Measurements from ENCODE around the gene TMEM116.
"Not testable (repeated sequence)": the region's sequence is repeated elsewhere in the genome, so short reads cannot be mapped to it uniquely, and the experiment has no call there.

TMEM116 gene

DNA sequence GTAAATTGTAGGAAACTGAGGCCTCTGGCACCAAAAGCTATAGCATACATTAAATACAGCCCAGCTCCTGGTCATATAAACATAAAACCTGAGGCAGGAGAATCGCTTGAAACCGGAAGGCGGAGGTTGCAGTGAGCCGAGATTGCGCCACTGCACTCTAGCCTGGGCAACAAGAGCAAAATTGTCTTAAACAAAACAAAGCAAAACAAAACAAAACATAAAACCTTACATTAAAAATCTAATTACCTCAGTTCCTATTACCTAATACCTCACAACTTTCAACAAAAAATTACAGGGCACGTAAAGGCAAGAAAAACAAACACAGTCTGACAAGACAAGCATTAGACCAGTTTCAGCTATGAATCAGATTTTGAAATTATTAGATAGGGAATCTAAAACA is 36.7 kb downstream of the TMEM116 start:
- no peak for DNase-seq (ENCODE audit: low read depth)

DNA sequence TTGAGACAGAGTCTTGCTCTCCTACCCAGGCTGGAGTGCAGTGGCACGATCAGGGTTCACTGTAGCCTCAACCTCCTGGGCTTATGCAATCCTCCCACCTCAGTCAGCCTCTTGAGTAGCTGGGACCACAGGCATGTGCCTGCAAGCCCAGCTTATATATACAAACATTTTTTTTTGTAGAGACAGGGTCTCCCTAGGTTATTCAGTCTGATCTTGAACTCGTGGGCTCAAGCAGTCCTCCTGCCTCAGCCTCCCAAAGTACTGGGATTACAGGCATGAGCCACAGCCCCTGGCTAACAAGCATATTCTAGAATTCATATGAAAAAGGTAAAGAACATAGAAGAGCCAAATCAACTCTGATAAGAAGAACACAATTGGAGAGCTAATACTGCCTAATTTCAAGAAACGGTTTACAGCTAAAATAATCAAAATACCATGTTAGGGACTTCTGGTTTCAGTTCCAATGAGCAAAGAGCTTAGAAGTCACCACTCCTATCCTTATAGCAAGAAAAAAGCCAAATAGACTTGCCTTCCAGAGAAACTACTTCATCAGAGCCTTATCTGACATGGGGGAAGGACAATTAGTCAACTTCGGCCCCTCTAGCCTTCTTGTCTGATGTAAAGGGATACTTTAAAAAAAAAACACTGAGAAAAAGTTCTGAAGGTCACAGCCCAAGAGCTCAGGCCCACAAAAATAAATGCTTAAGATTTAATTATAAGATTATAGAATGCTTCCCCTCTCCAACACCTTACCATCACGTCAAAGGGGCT is 37.6 kb downstream of the TMEM116 start:
- no peak for DNase-seq (ENCODE audit: low read depth)

DNA sequence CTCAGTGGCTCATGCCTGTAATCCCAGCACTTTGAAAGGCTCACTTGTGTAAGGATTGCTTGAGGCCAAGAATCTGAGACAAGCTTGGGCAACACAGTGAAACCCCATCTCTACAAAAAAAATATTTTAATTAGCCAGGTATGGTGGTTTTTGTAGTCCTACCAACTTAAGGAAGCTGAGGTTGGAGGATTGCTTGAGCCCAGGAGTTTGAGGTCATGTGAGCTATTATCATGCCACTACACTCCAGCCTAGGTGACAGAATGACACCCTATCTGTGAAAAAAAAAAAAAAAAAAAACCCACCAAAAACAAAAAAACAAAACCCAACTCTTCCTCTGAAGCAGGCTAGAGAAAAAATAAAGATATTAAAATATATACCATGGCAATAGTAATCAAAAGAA is 41.2 kb downstream of the TMEM116 start:
- DNase-seq (ENCODE audit: low read depth), result no peak

DNA sequence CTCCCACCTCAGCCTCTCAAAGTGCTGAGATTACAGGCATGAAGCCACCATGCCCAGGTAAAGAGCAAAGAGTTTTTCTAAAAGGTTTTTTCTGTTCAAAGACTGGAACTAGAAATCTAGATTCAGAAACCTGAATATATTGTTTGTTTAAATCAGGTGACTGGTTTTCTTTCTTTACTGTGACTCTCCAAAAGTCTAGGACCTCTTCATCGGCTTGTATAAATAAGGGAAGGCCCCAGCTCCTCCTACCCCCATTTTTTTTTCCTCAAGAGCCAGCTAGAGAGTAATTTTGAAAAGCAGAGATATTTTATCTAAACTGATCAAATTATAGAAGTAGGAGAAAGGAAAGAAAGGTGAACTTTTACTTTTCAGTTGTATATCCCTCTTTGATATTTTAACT is 48.0 kb downstream of the TMEM116 start:
- DNase-seq (ENCODE audit: low read depth), result no peak

DNA sequence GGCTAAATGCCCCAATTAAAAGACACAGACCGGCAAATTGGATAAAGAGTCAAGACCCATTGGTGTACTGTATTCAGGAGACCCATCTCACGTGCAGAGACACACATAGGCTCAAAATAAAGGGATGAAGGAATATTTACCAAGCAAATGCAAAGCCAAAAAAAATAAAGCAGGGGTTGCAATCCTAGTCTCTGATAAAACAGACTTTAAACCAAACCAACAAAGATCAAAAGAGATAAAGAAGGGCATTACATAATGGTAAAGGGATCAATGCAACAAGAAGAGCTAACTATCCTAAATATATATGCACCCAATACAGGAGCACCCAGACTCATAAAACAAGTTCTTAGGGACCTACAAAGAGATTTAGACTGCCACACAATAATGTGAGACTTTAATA is 53.4 kb downstream of the TMEM116 start:
- DNase-seq (ENCODE audit: low read depth), result not testable (repeated sequence)

DNA sequence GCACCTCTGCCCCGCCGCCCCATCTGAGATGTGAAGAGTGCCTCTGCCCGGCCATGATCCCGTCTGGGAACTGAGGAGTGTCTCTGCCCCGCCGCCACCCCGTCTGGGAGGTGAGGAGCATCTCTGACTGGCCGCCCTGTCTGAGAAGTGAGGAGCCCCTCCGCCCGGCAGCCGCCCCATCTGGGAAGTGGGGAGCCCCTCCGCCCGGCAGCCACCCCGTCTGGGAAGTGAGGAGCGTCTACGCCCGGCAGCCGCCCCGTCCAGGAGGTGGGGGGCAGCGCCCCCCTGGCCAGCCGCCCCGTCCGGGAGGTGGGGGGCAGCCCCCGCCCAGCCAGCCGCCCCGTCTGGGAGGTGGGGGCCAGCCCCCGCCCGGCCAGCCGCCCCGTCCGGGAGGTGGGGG is 55.7 kb downstream of the TMEM116 start:
- DNase-seq (ENCODE audit: low read depth), result not testable (repeated sequence)

DNA sequence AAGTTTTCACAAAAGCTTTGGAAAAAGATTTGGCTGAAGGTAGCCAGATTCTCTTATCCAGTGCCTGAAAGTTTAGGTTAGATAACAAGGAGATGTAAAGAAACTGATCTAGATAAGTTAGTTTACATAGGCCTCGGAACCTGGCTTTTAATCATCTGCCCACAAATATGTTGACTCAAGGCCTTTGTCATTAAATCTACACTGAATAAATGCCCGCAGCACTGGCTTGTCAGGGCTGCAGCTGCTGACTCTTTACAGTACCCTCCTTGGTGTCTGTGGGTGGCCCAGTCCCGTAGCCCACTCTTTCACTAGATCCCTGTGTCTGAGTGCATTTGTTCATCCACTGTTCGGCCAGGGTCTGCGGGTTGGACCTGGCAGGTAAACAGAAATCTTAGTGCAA is 58.0 kb downstream of the TMEM116 start:
- DNase-seq (ENCODE audit: low read depth), result peak; percentile 23

DNA sequence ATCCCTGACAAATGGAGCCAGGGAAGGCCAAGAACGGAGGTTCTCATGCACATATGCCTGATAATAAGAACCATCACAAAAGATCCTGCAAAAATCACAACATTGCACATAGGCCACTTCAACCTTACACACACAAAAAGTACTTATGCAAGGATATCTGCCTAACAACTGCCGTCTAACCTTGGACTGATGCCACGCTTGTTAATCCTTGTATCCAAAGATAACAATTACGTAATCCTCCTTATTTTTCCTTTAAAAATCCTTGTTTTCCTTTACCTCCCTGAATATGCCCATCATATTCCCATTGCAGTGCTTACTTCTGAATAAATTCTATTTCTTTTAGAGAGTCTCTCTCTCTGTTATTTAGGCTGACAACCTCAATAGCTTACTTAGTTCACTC is 59.5 kb downstream of the TMEM116 start:
- no peak for DNase-seq (ENCODE audit: low read depth)

DNA sequence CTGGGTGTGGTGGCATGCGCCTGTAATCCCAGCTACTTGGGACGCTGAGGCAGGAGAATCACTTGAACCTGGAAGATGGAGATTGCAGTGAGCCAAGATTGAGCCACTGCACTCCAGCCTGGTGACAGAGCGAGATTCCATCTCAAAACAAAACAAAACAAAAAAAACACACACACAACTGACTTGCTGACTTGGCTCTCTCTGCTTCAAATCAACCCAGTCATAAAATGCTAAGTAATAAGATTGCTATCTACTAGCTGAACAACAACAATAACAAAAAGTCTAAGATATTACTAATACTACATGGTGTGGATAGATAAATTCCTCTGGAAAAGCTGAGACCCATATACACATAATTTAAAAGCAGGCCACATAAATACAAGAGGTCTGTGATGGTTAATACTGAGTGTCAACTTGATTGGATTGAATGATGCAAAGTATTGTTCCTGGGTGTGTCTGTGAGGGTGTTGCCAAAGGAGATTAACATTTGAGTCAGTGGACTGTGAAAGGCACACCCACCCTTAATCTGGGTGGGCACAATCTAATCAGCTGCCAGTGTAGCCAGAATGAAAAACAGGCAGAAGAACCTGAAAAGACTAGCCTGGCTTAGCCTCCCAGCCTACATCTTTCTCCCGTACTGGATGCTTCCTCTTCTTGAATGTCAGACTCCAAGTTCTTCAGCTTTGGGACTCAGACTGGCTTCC is 60.7 kb downstream of the TMEM116 start:
- DNase-seq (ENCODE audit: low read depth), result not testable (repeated sequence)

DNA sequence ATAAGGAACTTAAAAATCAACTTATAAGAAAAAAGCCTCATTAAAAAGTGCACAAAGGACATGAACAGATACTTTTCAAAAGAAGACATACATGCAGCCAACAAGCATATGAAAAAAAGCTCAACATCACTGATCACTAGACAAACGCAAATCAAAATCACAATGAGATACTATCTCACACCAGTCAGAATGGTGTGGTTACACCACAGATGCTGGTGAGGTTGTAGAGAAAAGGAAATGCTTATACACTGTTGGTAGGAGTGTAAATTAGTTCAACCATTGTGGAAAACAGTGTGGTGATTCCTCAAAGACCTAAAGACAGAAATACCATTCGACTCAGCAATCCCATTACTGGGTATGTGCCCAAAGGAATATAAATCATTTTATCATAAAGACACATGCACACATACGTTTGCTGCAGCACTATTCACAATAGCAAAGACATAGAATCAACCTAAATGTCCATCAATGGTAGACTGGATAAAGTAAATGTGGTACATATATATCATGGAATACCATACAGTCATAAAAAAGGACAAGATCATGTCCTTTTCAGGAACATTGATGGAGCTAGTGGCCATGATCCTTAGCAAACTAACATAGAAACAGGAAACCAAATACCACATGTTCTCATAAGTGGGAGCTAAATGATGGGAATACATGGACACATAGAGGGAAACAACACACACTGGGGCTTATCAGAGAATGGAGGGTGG is 61.8 kb downstream of the TMEM116 start:
- not testable (repeated sequence) for DNase-seq (ENCODE audit: low read depth)

DNA sequence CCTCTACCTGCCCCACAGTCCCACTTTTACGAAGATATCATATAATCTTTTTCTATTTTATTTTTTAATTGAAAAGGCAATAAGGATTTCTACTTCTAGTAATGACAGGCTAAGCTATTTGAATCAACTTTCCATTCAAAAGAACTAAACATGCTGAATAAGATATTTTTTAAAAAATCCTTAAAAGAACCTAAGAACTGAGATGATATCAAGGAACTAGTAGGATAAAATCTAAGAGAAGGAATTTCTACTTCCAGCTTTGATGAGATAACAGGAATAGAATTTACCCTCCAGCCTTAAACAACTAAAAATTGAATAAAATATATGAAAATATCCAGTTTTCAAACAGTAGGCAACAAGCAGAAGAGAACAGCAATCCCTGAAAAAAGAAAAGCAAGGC is 69.0 kb downstream of the TMEM116 start:
- DNase-seq (ENCODE audit: low read depth), result no peak

DNA sequence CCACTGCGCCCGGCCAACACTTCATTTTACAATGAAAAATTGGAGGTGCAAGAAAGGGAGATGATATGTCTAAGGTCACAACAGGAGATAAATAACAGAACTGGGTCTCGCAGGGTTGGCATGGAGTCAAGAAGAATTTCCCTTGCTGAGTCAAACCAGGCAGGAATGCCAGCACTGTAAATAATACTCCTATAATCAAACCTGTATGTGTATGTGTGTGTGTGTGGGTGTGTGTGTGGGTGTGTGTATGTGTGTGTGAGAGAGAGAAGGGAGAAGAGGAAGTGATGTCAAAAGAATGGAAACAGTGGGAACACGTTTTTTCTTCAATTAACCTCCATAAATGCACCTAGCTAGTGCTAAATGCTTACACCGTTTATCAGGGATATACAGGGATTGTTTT is 70.4 kb downstream of the TMEM116 start:
- DNase-seq (ENCODE audit: low read depth), result peak; percentile 75

DNA sequence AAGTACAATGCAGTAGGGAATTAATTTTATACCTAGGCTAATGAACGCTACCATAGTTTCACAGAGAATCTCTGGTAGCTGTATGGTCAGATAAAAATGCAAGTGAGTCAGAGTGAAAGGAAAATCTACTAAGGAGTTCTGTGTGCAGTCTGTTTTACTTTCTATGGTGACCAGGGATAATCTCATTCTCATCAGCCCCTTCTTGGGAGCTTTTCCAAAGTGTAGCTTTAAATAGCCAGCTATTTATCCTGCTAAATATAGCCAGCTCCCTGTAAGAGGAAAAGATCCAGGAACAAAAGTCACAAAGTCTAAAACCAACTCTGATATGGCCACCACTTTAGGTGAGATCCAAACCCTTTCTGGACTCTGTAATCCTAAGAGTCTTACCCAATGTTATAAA is 75.5 kb downstream of the TMEM116 start:
- DNase-seq (ENCODE audit: low read depth), result no peak

DNA sequence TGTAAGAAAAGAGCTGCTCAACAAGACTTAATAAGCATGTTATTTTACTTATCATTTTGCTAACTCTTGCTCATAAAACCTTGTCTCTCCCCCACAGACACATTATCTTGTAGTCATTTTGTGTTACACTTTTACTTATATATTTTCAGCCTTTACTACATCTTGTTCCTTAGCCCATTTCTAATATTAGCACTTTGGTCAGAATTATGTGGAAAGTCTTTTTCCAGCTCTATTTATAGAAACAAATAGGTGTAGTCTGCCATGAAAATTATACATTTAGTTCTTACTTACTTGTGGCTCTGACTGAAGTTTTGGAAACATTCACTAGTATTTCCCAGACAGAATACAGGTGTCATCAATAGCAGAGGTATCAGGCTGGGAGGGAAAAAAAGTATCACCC is 76.1 kb downstream of the TMEM116 start:
- DNase-seq (ENCODE audit: low read depth), result no peak

DNA sequence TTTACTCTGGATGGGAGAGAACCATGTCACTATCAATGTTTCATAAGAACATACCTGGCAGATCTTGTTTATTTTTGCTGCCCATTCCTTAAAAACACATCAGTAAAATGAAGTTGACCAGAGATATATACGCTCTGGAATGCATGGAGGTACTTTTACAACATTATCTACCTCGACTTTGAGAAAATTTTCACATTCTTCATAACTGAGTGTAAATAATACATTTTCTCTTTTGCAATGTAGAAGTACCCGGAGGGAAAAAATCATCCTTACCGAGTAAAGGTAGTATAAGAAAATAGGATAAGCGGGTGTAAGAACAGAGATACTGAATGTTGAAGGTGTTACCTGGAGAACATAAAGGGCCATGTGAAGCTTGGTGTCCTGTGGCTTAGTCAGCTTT is 80.7 kb downstream of the TMEM116 start:
- DNase-seq (ENCODE audit: low read depth), result no peak

DNA sequence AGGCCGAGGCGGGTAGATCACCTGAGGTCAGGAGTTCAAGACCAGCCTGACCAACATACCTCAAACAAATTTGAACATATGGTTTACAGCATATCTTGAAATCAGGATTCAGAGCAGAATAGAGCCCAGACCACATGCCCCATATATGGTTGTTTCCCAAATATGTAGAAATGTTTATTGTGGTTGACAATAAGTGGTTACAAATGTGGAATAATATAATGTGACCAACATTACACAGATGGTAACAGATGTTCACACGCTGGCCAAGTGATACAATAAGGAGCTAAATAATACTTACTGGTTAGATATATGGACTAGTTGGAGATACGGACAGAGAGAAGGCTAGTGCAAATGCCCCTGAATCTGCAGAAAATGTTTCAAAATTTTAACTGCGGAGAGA is 85.6 kb downstream of the TMEM116 start:
- DNase-seq (ENCODE audit: low read depth), result no peak

DNA sequence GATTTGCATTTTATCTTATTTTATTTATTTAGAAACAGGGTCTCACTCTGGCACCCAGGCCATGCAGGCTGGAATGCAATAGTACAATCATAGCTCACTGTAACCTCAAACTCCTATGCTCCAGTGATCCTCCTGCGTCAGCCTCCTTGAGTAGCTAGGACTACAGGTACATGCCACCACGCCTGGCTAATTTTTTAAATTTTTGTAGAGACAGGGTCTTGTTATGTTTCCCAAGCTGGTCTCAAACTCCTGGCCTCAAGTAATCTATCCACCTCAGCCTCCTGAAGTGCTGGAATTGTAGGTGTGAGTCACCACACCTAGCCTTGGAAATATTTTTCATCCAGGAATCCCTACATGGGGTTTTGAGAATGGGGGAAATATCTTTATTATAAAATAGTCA is 86.3 kb downstream of the TMEM116 start:
- DNase-seq (ENCODE audit: low read depth), result no peak

DNA sequence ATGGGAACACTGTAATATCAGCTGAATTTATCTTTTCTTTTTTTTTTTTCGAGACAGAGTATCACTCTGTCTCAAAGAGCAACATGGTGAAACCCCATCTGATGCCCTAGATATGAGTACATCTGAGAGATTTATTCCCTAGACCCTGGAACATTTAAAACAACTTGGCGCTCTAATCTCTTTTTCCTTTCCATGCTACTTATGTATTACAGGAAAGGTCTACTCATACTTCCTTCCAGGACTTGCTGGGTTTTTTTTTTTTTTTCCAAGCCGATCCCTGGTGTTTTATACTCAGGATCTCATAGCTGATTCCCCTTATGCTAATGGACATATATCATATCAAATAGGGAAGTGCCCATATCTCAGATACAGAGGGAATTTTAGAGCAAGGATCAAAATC is 87.8 kb downstream of the TMEM116 start:
- DNase-seq (ENCODE audit: low read depth), result no peak

DNA sequence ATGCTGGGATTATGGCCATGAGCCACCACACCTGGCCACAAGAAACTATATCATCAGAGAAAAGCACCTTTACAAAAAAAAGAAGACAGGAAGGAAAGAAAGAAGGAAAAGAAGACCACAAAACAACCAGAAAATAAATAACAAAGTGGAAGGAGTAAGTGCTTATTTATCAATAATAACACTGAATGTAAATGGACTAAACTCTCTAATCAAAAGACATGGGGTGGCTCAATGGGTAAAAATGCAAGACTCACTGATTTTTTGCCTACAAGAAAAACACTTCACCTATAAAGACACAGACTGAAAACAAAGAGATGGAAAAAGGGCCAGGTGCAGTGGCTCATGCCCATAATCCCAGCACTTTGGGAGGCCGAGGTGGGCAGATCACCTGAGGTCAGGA is 105.2 kb downstream of the TMEM116 start:
- no peak for DNase-seq (ENCODE audit: low read depth)

DNA sequence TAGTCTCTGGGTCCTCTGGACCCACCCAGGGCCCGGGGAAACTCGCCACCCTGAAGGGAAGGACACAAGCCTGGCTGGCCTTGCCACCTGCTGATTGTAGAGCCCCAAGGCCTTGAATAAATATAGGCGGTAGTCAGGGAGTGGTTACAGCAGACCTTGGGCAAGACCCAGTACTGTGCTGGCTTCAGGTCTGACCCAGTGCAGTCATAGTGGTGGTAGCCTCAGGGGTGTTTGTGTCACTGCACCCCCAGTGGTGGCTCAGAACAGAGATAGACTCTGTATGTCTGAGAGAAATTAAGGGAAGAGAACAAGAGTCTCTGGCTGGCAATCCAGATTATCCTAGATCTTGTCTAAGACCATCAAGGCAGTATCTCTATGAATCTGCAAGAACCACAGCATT is 107.5 kb downstream of the TMEM116 start:
- DNase-seq (ENCODE audit: low read depth), result no peak

DNA sequence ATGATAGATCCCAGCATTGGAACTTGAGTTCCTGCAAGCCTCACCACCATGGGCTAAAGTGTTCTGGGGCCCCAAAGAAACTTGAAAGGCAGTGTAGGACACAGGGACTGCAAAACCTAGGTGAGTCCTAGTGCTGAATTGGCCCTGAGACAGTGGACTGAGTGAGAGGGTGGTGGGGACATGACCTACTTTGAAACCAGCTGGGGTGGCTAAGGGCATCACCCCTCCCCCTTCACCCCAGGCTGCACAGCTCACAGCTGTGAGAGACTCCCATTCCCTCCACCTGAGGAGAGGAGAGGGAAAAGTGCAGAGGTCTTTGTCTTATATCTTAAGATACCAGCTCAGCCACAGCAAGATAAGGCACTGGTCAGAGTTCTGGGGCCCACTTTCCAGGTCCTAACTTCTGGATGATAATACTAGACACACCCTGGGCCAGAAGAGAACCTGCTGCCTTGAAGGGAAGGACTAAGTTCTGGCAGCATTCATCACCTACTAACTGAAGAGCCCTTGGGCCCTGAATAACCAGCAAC is 108.5 kb downstream of the TMEM116 start:
- no peak for DNase-seq (ENCODE audit: low read depth)

DNA sequence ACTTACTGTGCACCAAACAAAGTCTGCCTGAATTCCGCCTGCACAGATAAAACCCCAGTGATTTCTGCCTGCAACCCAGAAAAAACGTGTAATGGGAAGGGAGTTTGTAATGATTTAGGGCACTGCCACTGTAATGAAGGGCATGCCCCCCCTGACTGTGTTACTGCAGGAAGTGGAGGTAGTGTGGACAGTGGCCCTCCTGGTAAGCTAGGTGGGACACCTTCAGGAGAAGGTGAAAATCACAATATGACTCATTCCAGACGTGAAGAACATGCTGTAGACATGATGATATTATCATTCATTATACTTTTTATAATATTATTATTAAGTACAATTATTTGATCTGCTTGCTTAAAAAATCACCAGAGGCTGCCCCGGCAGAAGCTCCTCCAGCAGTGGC is 111.8 kb downstream of the TMEM116 start:
- DNase-seq (ENCODE audit: low read depth), result no peak

DNA sequence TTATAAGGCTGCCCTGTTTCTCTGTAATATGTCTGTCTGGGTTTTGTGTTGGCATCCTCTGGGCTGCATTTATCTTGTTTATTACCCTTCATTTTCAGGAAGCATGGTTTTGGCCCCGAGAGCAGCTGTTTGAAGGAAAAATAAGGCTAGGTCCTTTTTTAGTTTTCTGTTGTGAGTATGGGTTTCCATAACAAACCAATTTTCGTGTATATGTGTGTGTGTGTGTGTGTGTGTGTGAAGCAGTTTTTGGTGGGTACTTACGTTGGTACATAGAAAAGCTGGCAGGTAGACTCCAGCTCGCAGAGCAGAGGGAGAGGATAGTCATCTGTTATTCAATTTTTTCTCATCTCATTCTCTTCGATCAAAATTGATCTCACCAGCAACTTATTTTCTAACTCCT is 118.4 kb downstream of the TMEM116 start:
- DNase-seq (ENCODE audit: low read depth), result no peak

All from ELR (cell line).